HG03025 (cell line): ENCODE measurements around the gene BTG1.
A peak's percentile ranks its signal among the peaks of the same experiment; 100 is the strongest.

ENCODE experiments used
- ATAC-seq: cut with Tn5 transposase; IDR thresholded peaks from one replicate; pipeline ENCODE4 v1.9.1; 2021; ENCODE audit warnings: mild to moderate bottlenecking, moderate library complexity; ENCODE audit not compliant: unreplicated experiment, low FRiP score

The BTG1 gene

GRCh38 chr12:92134638-92135274 lies 10.9 kb downstream of the BTG1 start:
- no peak for ATAC-seq

GRCh38 chr12:92133795-92134637 lies 11.6 kb downstream of the BTG1 start:
- no peak for ATAC-seq

- no peak for ATAC-seq
These were observed 12.5 kb downstream of the BTG1 start for GRCh38 chr12:92133171-92133570.

GRCh38 chr12:92132288-92132687 lies 13.4 kb downstream of the BTG1 start:
- ATAC-seq: no peak

GRCh38 chr12:92130999-92131398 lies 14.6 kb downstream of the BTG1 start:
- ATAC-seq: no peak

GRCh38 chr12:92129609-92130008 lies 16.0 kb downstream of the BTG1 start:
- no peak for ATAC-seq

- ATAC-seq: no peak
These were observed 17.0 kb downstream of the BTG1 start for GRCh38 chr12:92128612-92129011.

- ATAC-seq: no peak
These were observed 21.0 kb downstream of the BTG1 start for GRCh38 chr12:92124689-92125029.

GRCh38 chr12:92123780-92124688 lies 21.6 kb downstream of the BTG1 start:
- no peak for ATAC-seq

GRCh38 chr12:92122941-92123779 lies 22.5 kb downstream of the BTG1 start:
- no peak for ATAC-seq

- ATAC-seq: no peak
These were observed 23.8 kb downstream of the BTG1 start for GRCh38 chr12:92121826-92122225.

- ATAC-seq: no peak
These were observed 26.7 kb downstream of the BTG1 start for GRCh38 chr12:92118826-92119536.

GRCh38 chr12:92114834-92115233 lies 30.8 kb downstream of the BTG1 start:
- ATAC-seq: no peak

GRCh38 chr12:92111256-92111655 lies 34.4 kb downstream of the BTG1 start:
- peak; percentile 61 for ATAC-seq

GRCh38 chr12:92110083-92110640 lies 35.5 kb downstream of the BTG1 start:
- no peak for ATAC-seq

GRCh38 chr12:92109613-92110012 lies 36.0 kb downstream of the BTG1 start:
- ATAC-seq: no peak

- no peak for ATAC-seq
These were observed 37.0 kb downstream of the BTG1 start for GRCh38 chr12:92108651-92109050.

GRCh38 chr12:92107621-92108131 lies 38.0 kb downstream of the BTG1 start:
- no peak for ATAC-seq

GRCh38 chr12:92107094-92107493 lies 38.6 kb downstream of the BTG1 start:
- ATAC-seq: no peak
